ENCODE data around the gene TRAF3IP1. TPM values are rescaled to one million over a fixed set of nuclear protein-coding genes. Genes with fewer than 3 reads are reported as not detected.
A peak's percentile ranks its signal among the peaks of the same experiment; 100 is the strongest.
"Not testable (repeated sequence)": the region's sequence is repeated elsewhere in the genome, so short reads cannot be mapped to it uniquely, and the experiment has no call there.

TRAF3IP1 gene
- total and polyA plus RNA-seq, 9 donors: 4.4 to 11.5 (median 8.3) TPM

- 35% methylated on average over 2 of the region's 2 CpGs for WGBS (ENCODE audit: insufficient coverage)
- DNase-seq: no peak
Observed at GRCh38 chr2:238308177-238308576, 12.1 kb upstream of the TRAF3IP1 start.

GRCh38 chr2:238310721-238311120 is 9.6 kb upstream of the TRAF3IP1 start:
- H3K36me3 ChIP-seq (ENCODE audit: control insufficient read depth, insufficient read depth, low read length); H3K4me1 ChIP-seq (ENCODE audit: control insufficient read depth, insufficient read depth, low read length); H3K4me3 ChIP-seq (ENCODE audit: low read length); H3K27me3 ChIP-seq (ENCODE audit: control insufficient read depth, insufficient read depth, low read length); H3K27ac ChIP-seq (ENCODE audit: low read length); H3K9me3 ChIP-seq (replicated peaks; ENCODE audit: control insufficient read depth, low read depth, low read length); DNase-seq: not testable (repeated sequence)
- WGBS (ENCODE audit: insufficient coverage): 93% methylated on average over 7 of the region's 14 CpGs

More at GRCh38 chr2:238308177-238308576, 12.1 kb upstream of the TRAF3IP1 start:
- no peaks in the 10 kb centered on the region for H3K9me3 ChIP-seq (replicated peaks; ENCODE audit: control insufficient read depth, low read depth, low read length)
- H3K27ac ChIP-seq (ENCODE audit: low read length): no peak overlapping the region
- no peaks in the 10 kb centered on the region for H3K4me1 ChIP-seq (ENCODE audit: control insufficient read depth, insufficient read depth, low read length)
- no peak overlapping the region for H3K4me3 ChIP-seq (ENCODE audit: low read length)
- no peaks in the 10 kb centered on the region for H3K36me3 ChIP-seq (ENCODE audit: control insufficient read depth, insufficient read depth, low read length)
- H3K27me3 ChIP-seq (ENCODE audit: control insufficient read depth, insufficient read depth, low read length): no peaks in the 10 kb centered on the region

- no peak for DNase-seq
- no peaks in the 10 kb centered on the region for H3K36me3 ChIP-seq (ENCODE audit: control insufficient read depth, insufficient read depth, low read length)
- H3K27ac ChIP-seq (ENCODE audit: low read length): no peak overlapping the region
- no peak overlapping the region for H3K4me3 ChIP-seq (ENCODE audit: low read length)
- H3K4me1 ChIP-seq (ENCODE audit: control insufficient read depth, insufficient read depth, low read length): no peaks in the 10 kb centered on the region
- no peaks in the 10 kb centered on the region for H3K9me3 ChIP-seq (replicated peaks; ENCODE audit: control insufficient read depth, low read depth, low read length)
- H3K27me3 ChIP-seq (ENCODE audit: control insufficient read depth, insufficient read depth, low read length): peaks cover 3% of the 10 kb centered on the region
- 76% methylated on average over 2 of the region's 8 CpGs for WGBS (ENCODE audit: insufficient coverage)
Observed at GRCh38 chr2:238313289-238313990, 6.9 kb upstream of the TRAF3IP1 start.

GRCh38 chr2:238313991-238314350 is 6.3 kb upstream of the TRAF3IP1 start:
- no peaks in the 10 kb centered on the region for H3K4me1 ChIP-seq (ENCODE audit: control insufficient read depth, insufficient read depth, low read length)
- DNase-seq: no peak
- no peak overlapping the region for H3K27ac ChIP-seq (ENCODE audit: low read length)
- 60% methylated on average over 1 of the region's 2 CpGs for WGBS (ENCODE audit: insufficient coverage)
- no peaks in the 10 kb centered on the region for H3K36me3 ChIP-seq (ENCODE audit: control insufficient read depth, insufficient read depth, low read length)
- H3K27me3 ChIP-seq (ENCODE audit: control insufficient read depth, insufficient read depth, low read length): peaks cover 3% of the 10 kb centered on the region
- H3K9me3 ChIP-seq (replicated peaks; ENCODE audit: control insufficient read depth, low read depth, low read length): no peaks in the 10 kb centered on the region
- no peak overlapping the region for H3K4me3 ChIP-seq (ENCODE audit: low read length)

- Histone ChIP-seq H3K4me3 (ENCODE audit: low read length) (no peak overlapping the region), H3K27me3 (ENCODE audit: control insufficient read depth, insufficient read depth, low read length) (peaks cover 3% of the 10 kb centered on the region), H3K27ac (ENCODE audit: low read length) (no peak overlapping the region), H3K9me3 (replicated peaks; ENCODE audit: control insufficient read depth, low read depth, low read length) (no peaks in the 10 kb centered on the region), H3K4me1 (ENCODE audit: control insufficient read depth, insufficient read depth, low read length) (peaks cover 2% of the 10 kb centered on the region), H3K36me3 (ENCODE audit: control insufficient read depth, insufficient read depth, low read length) (no peaks in the 10 kb centered on the region)
- WGBS (ENCODE audit: insufficient coverage): 91% methylated on average over 6 of the region's 8 CpGs
- no peak for DNase-seq
Observed at GRCh38 chr2:238314576-238314975, 5.7 kb upstream of the TRAF3IP1 start.

- Histone ChIP-seq H3K9me3 (replicated peaks; ENCODE audit: control insufficient read depth, low read depth, low read length) (no peaks in the 10 kb centered on the region), H3K4me3 (ENCODE audit: low read length) (no peak overlapping the region), H3K36me3 (ENCODE audit: control insufficient read depth, insufficient read depth, low read length) (no peaks in the 10 kb centered on the region), H3K27me3 (ENCODE audit: control insufficient read depth, insufficient read depth, low read length) (peaks cover 3% of the 10 kb centered on the region), H3K27ac (ENCODE audit: low read length) (no peak overlapping the region), H3K4me1 (ENCODE audit: control insufficient read depth, insufficient read depth, low read length) (peaks cover 5% of the 10 kb centered on the region)
- 93% methylated on average over 12 of the region's 13 CpGs for WGBS (ENCODE audit: insufficient coverage)
- DNase-seq: no peak
Observed at GRCh38 chr2:238315031-238315595, 5.2 kb upstream of the TRAF3IP1 start.

- Histone ChIP-seq H3K36me3 (ENCODE audit: control insufficient read depth, insufficient read depth, low read length) (peaks cover 8% of the 10 kb centered on the region), H3K9me3 (replicated peaks; ENCODE audit: control insufficient read depth, low read depth, low read length) (no peaks in the 10 kb centered on the region), H3K27me3 (ENCODE audit: control insufficient read depth, insufficient read depth, low read length) (peaks cover 3% of the 10 kb centered on the region), H3K4me1 (ENCODE audit: control insufficient read depth, insufficient read depth, low read length) (peaks cover 13% of the 10 kb centered on the region), H3K27ac (ENCODE audit: low read length) (no peak overlapping the region), H3K4me3 (ENCODE audit: low read length) (peak overlapping the region; percentile 49)
- under 1% methylated on average over 64 of the region's 65 CpGs for WGBS (ENCODE audit: insufficient coverage)
- DNase-seq: peak; percentile 16
Observed at GRCh38 chr2:238320648-238321281, 447 bp downstream of the TRAF3IP1 start.

- H3K27me3 ChIP-seq (ENCODE audit: control insufficient read depth, insufficient read depth, low read length): peaks cover 3% of the 10 kb centered on the region
- H3K27ac ChIP-seq (ENCODE audit: low read length): no peak overlapping the region
- H3K36me3 ChIP-seq (ENCODE audit: control insufficient read depth, insufficient read depth, low read length): peaks cover 9% of the 10 kb centered on the region
- H3K9me3 ChIP-seq (replicated peaks; ENCODE audit: control insufficient read depth, low read depth, low read length): no peaks in the 10 kb centered on the region
- peak overlapping the region; percentile 49 for H3K4me3 ChIP-seq (ENCODE audit: low read length)
- DNase-seq: no peak
- peaks cover 13% of the 10 kb centered on the region for H3K4me1 ChIP-seq (ENCODE audit: control insufficient read depth, insufficient read depth, low read length)
- WGBS (ENCODE audit: insufficient coverage): 0% methylated on average over 1 of the region's 9 CpGs
Observed at GRCh38 chr2:238321467-238321866, 1.1 kb downstream of the TRAF3IP1 start.

- peaks cover 3% of the 10 kb centered on the region for H3K27me3 ChIP-seq (ENCODE audit: control insufficient read depth, insufficient read depth, low read length)
- DNase-seq: no peak
- H3K9me3 ChIP-seq (replicated peaks; ENCODE audit: control insufficient read depth, low read depth, low read length): no peaks in the 10 kb centered on the region
- H3K4me3 ChIP-seq (ENCODE audit: low read length): no peak overlapping the region
- WGBS (ENCODE audit: insufficient coverage): 93% methylated on average over 3 of the region's 10 CpGs
- H3K36me3 ChIP-seq (ENCODE audit: control insufficient read depth, insufficient read depth, low read length): peaks cover 13% of the 10 kb centered on the region
- H3K27ac ChIP-seq (ENCODE audit: low read length): no peak overlapping the region
- H3K4me1 ChIP-seq (ENCODE audit: control insufficient read depth, insufficient read depth, low read length): peaks cover 13% of the 10 kb centered on the region
Observed at GRCh38 chr2:238322001-238322411, 1.7 kb downstream of the TRAF3IP1 start.

- DNase-seq; H3K9me3 ChIP-seq (replicated peaks; ENCODE audit: control insufficient read depth, low read depth, low read length); H3K27ac ChIP-seq (ENCODE audit: low read length); H3K27me3 ChIP-seq (ENCODE audit: control insufficient read depth, insufficient read depth, low read length); H3K4me3 ChIP-seq (ENCODE audit: low read length): not testable (repeated sequence)
- 88% methylated on average over 5 of the region's 7 CpGs for WGBS (ENCODE audit: insufficient coverage)
- H3K36me3 ChIP-seq (ENCODE audit: control insufficient read depth, insufficient read depth, low read length): peaks cover 25% of the 10 kb centered on the region
- peaks cover 13% of the 10 kb centered on the region for H3K4me1 ChIP-seq (ENCODE audit: control insufficient read depth, insufficient read depth, low read length)
Observed at GRCh38 chr2:238324248-238324647, 3.9 kb downstream of the TRAF3IP1 start.

Data from muscle of leg (tissue), 11 donors.